Measurements from ENCODE around the gene ZNF536.

Gene ZNF536

GRCh38 chr19:30363073-30363472 is 9.1 kb upstream of the ZNF536 start:
- no peak for DNase-seq (ENCODE audit: low read depth in 2 of 2)

GRCh38 chr19:30364866-30365800 is 7.1 kb upstream of the ZNF536 start:
- no peak for DNase-seq (ENCODE audit: low read depth in 2 of 2)

- no peak for DNase-seq (ENCODE audit: low read depth in 2 of 2)
These were observed 5.9 kb upstream of the ZNF536 start for GRCh38 chr19:30366282-30366681.

GRCh38 chr19:30367006-30367405 is 5.2 kb upstream of the ZNF536 start:
- DNase-seq (ENCODE audit: low read depth in 2 of 2): no peak

- no peak for DNase-seq (ENCODE audit: low read depth in 2 of 2)
These were observed 4.8 kb upstream of the ZNF536 start for GRCh38 chr19:30367421-30367820.

- no peak for DNase-seq (ENCODE audit: low read depth in 2 of 2)
These were observed 2.4 kb upstream of the ZNF536 start for GRCh38 chr19:30369833-30370232.

- DNase-seq (ENCODE audit: low read depth in 2 of 2): no peak
These were observed 885 bp upstream of the ZNF536 start for GRCh38 chr19:30371161-30371836.

- no peak for DNase-seq (ENCODE audit: low read depth in 2 of 2)
These were observed 1.4 kb downstream of the ZNF536 start for GRCh38 chr19:30373593-30373992.

GRCh38 chr19:30374539-30374864 is 2.3 kb downstream of the ZNF536 start:
- DNase-seq (ENCODE audit: low read depth in 2 of 2): no peak

GRCh38 chr19:30374865-30375552 is 2.8 kb downstream of the ZNF536 start:
- no peak for DNase-seq (ENCODE audit: low read depth in 2 of 2)

GRCh38 chr19:30375553-30376031 is 3.4 kb downstream of the ZNF536 start:
- DNase-seq (ENCODE audit: low read depth in 2 of 2): no peak

GRCh38 chr19:30376272-30376671 is 4.1 kb downstream of the ZNF536 start:
- no peak for DNase-seq (ENCODE audit: low read depth in 2 of 2)

- no peak for DNase-seq (ENCODE audit: low read depth in 2 of 2)
These were observed 4.7 kb downstream of the ZNF536 start for GRCh38 chr19:30376826-30377425.

GRCh38 chr19:30378701-30379100 is 6.5 kb downstream of the ZNF536 start:
- no peak for DNase-seq (ENCODE audit: low read depth in 2 of 2)

- no peak for DNase-seq (ENCODE audit: low read depth in 2 of 2)
These were observed 7.8 kb downstream of the ZNF536 start for GRCh38 chr19:30379841-30380610.

GRCh38 chr19:30381366-30381765 is 9.2 kb downstream of the ZNF536 start:
- no peak for DNase-seq (ENCODE audit: low read depth in 2 of 2)

- no peak for DNase-seq (ENCODE audit: low read depth in 2 of 2)
These were observed 13.0 kb downstream of the ZNF536 start for GRCh38 chr19:30385174-30385573.

- DNase-seq (ENCODE audit: low read depth in 2 of 2): no peak
These were observed 13.5 kb downstream of the ZNF536 start for GRCh38 chr19:30385666-30386065.

- DNase-seq (ENCODE audit: low read depth in 2 of 2): no peak
These were observed 14.5 kb downstream of the ZNF536 start for GRCh38 chr19:30386551-30387143.

- no peak for DNase-seq (ENCODE audit: low read depth in 2 of 2)
These were observed 15.3 kb downstream of the ZNF536 start for GRCh38 chr19:30387311-30388115.
